ENCODE results near the gene BFSP1.

Gene BFSP1

DNA sequence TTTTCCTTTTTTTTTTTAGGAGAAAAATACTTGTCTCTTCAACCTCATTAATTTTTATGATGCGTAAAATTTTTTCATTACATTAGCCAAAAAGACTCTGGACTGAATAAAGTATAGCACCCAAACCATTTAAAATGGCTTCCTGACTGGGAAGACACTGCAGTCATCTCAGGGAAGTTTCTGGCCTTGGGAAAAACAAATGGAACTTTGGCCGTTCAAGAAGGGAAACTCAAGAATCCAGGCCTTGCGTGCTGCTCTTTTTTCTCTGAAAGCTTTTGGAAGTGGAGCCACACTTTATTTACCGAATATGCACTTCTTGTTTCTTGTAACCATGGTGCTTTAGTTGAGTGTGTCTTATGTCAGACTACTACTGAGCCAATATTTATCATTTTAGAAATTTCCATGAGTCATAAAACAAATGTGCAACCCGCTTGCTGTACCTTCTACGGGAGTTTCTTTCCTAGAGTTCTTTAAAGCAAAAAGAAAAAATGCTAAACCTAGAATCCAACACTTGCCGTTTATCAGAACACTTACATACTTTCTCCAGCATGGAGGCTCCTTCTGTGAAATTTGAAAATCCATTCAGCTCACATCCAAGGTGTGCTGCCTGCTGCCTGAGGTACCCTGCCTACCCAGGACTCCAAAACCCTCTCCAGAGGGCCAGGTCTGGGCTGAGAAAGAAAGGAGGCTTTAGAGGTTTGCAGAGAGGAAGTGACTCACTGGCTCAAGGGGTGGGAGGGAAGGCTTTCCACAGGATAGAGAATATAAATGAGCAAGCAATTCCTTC, 27.2 kb upstream of the BFSP1 start:
- DNase-seq (ENCODE audit: insufficient read length, low spot score) (no peak), FAIRE-seq (no peak)

DNA sequence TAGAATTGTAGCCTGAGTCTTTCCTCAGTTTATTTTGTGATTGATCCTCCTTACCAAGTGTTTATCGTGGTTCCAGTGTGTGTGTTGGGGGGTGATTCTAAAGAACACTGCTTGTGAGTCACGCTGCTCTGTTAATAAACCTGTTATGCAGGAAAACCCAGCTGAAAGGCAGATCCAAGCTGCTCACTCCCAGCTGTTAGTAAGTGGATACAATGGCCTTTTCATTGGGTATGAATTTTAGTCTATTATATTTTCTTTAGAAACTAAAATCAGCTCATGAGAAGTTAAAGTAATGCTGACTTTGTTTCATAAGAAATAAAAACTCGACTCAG, 26.5 kb upstream of the BFSP1 start:
- DNase-seq (ENCODE audit: insufficient read length, low spot score), result no peak
- no peak for FAIRE-seq

DNA sequence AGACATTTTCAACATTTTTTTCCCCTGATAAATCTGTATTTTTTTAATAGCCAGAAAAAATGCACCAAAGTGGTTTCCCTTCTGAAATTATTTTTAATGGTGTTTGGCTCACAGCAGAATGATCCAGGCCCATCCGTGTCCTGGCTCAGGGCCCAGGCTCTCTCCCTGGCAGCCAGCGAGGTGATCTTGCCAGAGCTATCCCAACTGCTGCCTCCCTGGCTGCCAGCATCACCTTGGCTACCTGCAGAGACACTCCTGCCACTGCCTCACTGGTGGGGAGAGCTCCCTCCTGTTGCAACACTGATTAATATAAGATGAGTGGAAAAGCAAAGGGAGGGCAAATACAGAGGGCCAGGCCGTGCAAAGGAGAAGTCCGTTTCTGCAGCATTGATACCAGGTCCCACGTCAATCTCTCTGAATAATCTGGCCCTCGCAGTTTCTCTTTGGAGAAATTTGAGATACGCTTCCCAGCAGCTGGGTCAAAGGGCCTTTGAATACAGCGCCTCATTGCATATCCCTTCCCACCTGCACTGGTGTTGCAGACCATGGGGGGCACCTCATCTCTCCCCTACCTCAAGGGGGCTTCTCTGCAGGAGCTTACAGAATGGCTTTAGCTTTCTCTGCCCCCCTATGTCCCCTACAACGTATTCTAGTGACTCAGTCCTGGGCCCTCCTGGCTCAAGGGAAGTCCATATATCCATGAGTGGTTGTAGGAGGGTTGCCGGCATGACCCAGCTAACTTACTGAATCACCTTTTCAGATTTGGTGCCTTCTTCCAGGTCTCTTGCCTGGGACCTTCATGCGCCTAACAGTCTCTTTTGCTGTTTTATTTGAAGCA, 25.9 kb upstream of the BFSP1 start:
- FAIRE-seq (no peak), DNase-seq (ENCODE audit: insufficient read length, low spot score) (no peak)

DNA sequence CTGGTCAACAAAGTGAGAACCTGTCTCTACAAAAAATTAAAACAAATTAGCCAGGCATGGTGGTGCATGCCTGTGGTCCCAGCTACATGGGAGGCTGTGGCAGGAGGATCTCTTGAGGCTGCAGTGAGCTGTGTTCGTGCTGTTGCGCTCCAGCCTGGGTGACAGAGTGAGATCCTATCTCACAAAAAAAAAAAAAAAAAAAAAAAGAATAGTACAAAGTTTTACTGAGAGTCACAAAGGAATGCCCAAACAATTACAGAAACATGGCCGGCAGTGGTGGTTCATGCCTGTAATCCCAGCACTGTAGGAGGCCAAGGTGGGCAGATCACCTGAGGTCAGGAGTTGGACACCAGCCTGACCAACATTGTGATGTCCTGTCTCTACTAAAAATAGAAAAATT, 23.9 kb upstream of the BFSP1 start:
- FAIRE-seq, result no peak
- no peak for DNase-seq (ENCODE audit: insufficient read length, low spot score)

DNA sequence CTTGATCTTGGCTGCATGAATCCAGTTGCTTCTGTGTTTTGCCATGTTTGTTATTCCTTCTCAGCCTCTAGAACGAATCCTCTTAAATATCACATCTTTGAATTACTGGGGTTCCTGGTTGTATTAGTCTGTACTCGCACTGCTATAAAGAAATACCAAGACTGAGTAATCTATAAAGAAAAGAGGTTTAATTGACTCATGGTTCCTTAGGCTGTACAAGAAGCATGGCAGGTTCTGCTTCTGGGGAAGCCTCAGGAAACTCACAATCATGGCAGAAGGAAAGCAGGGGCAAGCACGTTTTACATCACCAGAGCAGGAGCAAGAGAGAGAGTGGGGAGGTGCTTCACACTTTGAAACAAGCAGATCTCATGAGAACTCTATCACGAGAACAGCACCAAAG, 18.0 kb upstream of the BFSP1 start:
- DNase-seq (ENCODE audit: insufficient read length, low spot score) (no peak), FAIRE-seq (no peak)

- FAIRE-seq, result no peak
These were observed 13.9 kb upstream of the BFSP1 start for GRCh38 chr20:17545127-17545526.

DNA sequence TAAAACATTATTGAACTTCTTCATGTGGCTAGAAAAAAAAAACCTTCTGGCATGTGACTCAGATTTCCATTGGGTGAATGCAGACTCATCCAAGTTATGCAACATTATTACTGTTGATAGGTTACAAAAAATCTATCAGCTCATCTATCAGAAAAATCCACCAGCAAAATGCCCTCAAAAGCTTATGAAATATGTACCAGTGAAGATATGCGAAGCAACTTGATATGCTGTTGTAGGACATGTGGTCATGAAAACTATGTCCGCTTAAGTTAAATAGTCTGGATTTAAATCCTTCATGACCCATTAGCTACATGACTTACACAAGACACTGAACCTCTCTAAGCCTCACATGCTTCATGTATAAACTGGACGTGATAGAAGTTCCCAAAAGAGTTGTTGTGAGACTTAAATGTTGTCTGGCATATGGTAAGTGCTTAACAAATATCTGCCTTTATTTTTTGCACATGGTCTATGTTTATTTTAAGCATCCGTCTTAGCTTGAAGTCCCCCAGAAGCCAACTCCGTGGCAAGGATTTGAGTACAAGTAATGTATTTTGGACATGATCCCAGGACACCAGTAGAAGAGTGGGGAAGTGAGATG, 12.5 kb upstream of the BFSP1 start:
- no peak for DNase-seq (ENCODE audit: insufficient read length, low spot score)
- FAIRE-seq, result no peak

More at GRCh38 chr20:17545127-17545526, 13.9 kb upstream of the BFSP1 start:
- DNase-seq (ENCODE audit: insufficient read length, low spot score), result no peak

GRCh38 chr20:17542993-17543412, 11.8 kb upstream of the BFSP1 start:
- no peak for FAIRE-seq
- DNase-seq (ENCODE audit: insufficient read length, low spot score), result no peak

DNA sequence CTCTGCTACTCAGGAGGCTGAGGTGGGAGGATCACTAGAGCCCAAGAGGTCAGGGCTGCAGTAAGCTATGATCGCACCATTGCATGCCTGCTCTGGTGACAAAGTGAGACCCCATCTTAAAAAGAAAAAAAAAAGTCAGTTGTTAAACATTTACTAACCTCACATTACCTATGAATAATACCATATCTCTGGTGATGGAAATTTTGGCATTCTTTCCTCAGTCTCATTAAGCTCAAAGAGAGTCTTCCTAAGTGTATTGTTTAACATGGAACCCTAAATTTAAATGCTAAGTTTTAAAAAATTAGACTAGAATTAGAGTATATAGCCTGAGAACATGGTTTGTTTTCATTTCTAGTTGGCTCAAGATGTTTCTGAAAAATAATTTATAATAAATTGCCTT, 11.3 kb upstream of the BFSP1 start:
- FAIRE-seq (no peak), DNase-seq (ENCODE audit: insufficient read length, low spot score) (no peak)

- DNase-seq (ENCODE audit: insufficient read length, low spot score) (no peak), FAIRE-seq (no peak)
These were observed 10.8 kb upstream of the BFSP1 start for GRCh38 chr20:17541996-17542395.

DNA sequence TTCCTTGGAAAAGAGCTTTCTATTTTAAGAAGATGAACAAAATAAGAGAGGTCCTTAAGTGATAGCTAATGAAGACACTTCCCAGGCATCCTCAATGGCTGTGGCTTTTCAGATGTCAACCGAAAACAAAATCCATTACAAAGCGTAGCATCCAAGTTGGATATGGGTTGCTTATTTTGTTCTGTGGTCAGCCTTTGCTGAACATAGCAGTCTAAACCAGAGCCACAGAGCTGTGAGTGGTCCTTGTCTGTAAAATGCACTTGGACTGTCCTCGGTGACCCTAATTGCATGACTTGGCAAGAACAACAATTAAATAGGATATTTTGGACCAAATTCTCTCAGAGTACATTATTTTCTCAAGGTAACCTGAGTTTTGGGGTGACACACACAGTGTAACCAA, 10.4 kb upstream of the BFSP1 start:
- DNase-seq (ENCODE audit: insufficient read length, low spot score) (no peak), FAIRE-seq (no peak)

DNA sequence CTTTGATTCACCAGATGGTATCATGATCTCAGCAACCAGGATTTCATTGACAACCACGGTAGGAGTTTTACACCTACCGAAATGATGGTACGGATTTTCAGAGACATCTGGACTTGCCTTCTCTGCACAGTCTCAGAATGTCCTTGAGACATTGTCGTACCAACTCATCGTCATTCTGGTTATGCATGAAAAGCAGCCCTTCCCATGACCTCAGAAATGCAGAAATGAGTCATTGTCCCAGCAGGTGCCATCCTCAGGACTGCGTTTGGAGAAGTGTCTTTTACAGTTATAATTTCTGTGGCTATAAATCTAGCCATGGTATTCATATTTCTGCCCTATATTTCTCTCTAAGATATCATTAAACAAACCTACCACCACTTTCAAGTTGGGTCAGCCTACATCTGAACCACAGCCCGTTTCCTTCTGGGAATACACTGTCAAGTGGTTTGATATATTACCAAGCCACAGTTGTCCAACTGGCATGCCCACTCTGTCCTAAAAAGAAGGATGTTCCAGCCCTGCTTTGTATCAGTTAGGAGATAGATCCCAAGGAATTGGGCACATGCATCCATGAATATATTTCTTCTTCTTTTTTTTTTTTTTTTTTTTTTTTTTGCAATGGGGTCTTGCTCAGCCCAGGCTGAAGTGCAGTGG, 7.5 kb upstream of the BFSP1 start:
- FAIRE-seq (no peak), DNase-seq (ENCODE audit: insufficient read length, low spot score) (peak; percentile 16)

DNA sequence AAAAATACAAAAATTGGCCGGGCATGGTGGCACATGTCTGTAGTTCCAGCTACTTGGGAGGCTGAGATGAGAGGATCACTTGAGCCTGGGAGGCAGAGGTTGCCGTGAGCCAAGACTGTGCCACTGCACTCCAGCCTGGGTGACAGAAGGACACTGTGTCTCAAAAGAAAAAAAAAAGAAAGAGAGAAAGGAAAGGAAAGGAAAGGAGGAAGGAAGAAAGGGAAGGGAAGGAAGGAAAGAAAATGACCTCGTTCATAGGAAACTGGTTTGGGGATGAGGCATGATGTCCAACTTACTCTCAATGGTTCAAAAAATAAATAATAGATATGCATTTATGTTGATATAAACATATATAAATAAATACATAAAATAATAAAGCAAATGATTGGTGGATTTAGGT, 6.8 kb upstream of the BFSP1 start:
- no peak for FAIRE-seq

GRCh38 chr20:17536944-17537444, 5.8 kb upstream of the BFSP1 start:
- peak; percentile 59 for DNase-seq (ENCODE audit: insufficient read length, low spot score)
- FAIRE-seq, result peak; percentile 84

More for the DNA sequence above, 6.8 kb upstream of the BFSP1 start:
- DNase-seq (ENCODE audit: insufficient read length, low spot score), result no peak

DNA sequence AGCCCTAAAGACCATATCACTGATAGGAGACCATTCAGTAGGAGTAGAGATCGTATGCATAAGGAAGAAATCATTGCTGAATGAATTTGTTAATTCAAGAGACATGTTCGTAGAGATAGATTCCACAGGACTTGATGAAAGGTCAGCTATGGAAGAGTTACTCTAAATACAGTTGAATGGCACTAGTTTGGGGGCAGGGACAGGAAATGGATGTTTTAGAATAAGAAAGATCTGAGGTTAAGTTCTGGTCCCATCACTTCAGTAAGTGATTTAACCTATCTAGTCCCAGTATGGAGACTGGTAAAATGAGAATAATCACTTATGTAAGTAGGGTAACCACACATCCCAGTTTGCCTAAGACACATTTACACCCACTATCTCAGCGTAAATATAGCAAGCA, 2.9 kb upstream of the BFSP1 start:
- DNase-seq (ENCODE audit: insufficient read length, low spot score) (no peak), FAIRE-seq (no peak)

- DNase-seq (ENCODE audit: insufficient read length, low spot score), result no peak
- no peak for FAIRE-seq
These were observed 2.2 kb upstream of the BFSP1 start for GRCh38 chr20:17533396-17533795.

- no peak for FAIRE-seq
- DNase-seq (ENCODE audit: insufficient read length, low spot score), result no peak
These were observed 466 bp upstream of the BFSP1 start for GRCh38 chr20:17531665-17532025.

DNA sequence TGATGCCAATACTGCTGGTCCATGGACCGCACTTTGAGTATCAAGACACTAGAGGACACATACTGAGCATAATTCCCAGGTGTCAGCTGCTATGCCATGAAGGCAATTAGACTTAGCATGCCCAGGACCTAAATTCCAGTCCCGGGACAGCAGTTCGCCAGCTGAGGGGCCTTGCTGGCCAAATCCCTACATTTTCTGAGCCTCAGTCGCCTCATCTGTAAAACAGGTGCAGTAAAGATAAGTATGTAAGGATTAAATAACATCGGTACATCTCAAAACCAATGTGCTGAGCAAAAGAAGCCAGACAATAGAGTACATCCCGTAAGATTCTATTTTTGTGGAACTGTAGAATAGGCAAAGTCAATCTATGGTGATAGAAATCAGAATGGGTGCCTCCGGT, 1.0 kb downstream of the BFSP1 start:
- DNase-seq (ENCODE audit: insufficient read length, low spot score), result no peak
- no peak for FAIRE-seq

- FAIRE-seq (no peak), DNase-seq (ENCODE audit: insufficient read length, low spot score) (no peak)
These were observed 1.6 kb downstream of the BFSP1 start for GRCh38 chr20:17529586-17529985.

DNA sequence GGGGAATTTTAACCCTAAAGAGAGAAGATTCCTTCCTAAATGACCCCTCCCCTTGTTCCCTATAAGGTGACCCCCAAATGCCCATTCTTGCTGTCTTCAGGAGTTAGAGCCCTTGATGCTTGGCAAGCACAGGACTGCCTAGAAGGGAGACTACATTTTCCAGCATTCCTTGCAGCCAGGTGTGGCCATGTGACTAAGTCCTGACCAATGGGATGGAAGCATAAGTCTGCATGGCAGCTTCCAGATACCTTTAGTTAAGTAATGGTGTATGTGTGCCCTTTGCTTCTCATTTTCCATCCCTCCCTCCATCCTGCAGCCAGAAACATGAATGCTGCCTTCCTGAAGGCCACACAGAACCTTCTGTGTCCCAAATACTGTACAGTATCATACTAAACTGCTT, 5.5 kb downstream of the BFSP1 start:
- DNase-seq (ENCODE audit: insufficient read length, low spot score) (no peak), FAIRE-seq (no peak)

DNA sequence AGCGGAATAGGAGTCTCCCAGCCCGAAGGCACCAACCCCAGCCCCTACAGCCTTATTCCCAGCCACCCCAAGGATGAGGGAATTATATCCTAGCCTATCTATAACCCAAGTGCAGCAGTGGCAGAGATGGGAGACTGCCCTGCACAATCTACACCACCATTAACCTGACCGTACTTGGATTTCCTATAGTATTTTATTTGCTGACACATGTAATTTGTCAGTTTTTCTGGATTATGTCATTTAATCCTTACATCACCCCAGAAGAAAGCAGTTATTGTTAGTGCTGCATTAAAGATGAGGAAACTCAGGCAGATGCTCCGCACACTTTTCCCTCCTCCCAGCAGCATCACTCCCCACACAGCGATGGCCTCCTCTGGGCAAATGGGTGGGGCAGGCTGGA, 6.0 kb downstream of the BFSP1 start:
- DNase-seq (ENCODE audit: insufficient read length, low spot score) (no peak), FAIRE-seq (no peak)

Measured in GM19239 (cell line).